ENCODE results near the gene TOP1.

GRCh38 chr20:41170386-41171105 is 141.9 kb downstream of the TOP1 start:
- TF ChIP-seq EZH2 (IDR thresholded peaks at IDR 0.05; ENCODE audit: borderline replicate concordance, low read depth, low read length, severe bottlenecking) (no peak), CTCF (IDR thresholded peaks at IDR 0.05; ENCODE audit: borderline replicate concordance, extremely low read depth, low read length, poor library complexity, severe bottlenecking) (no peak)
